ENCODE data around the gene TEX36. TPM values are rescaled to one million over a fixed set of nuclear protein-coding genes. Genes with fewer than 3 reads are reported as not detected.

Gene TEX36
- total RNA-seq, 1 experiment from 2014 or later, result not detected

DNA sequence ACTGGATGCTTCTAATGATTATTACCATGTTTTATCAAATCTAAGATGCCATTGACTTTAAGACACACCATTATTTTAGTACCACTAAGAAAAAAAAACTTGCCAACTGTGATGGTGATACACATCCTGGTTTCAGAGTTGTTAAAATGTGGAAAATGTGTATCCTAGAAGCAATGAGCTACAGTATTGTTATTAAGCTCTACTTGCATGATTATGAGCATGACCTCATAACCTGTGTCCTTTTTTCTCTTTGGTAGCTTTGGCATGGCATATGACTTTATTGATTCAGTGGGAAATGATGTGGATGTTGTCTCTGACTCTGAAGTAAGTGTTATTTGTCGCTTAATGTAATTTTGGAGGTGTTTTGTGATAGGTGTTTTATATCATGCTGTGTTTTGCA, 39.8 kb upstream of the TEX36 start:
- H3K79me2 ChIP-seq (ENCODE audit: insufficient read depth, low read length), result peaks cover 6% of the 10 kb centered on the region; the same call in 1 of the 2 replicates
- no peak overlapping the region for H3K4me3 Mint-ChIP-seq
- H3K9ac ChIP-seq (ENCODE audit: extremely low read depth, insufficient read length, low read length), result no peak overlapping the region
- H2BK120ac ChIP-seq (ENCODE audit: low read depth, low read length, poor library complexity, severe bottlenecking), result no peak overlapping the region
- no peaks in the 10 kb centered on the region for H3K27me3 ChIP-seq (ENCODE audit: insufficient read depth, low read length)
- no peak overlapping the region for H3K14ac ChIP-seq (ENCODE audit: insufficient read depth, low read length)
- no peak overlapping the region for H3K27ac ChIP-seq (ENCODE audit: insufficient read length, low read depth, low read length)
- H3K4me1 Mint-ChIP-seq, result peaks cover 7 to 10% of the 10 kb centered on the region in 2 experiments
- peaks cover 1% of the 10 kb centered on the region for H3K27me3 Mint-ChIP-seq (ENCODE audit: low read depth)
- no peak overlapping the region for H4K8ac ChIP-seq (replicated peaks; ENCODE audit: insufficient read length, low read depth, low read length)
- no peaks in the 10 kb centered on the region for H3K9me3 ChIP-seq (ENCODE audit: control insufficient read depth, low read depth, low read length)
- H3K23ac ChIP-seq (ENCODE audit: insufficient read length, low read depth, low read length), result no peak overlapping the region
- H3K4ac ChIP-seq (ENCODE audit: low read depth, low read length), result no peak overlapping the region
- no peak overlapping the region for H3K56ac ChIP-seq (ENCODE audit: insufficient read length, low read depth, low read length)
- H4K20me1 ChIP-seq (ENCODE audit: control insufficient read depth, insufficient read depth, insufficient read length), result no peaks in the 10 kb centered on the region
- H2AK5ac ChIP-seq (ENCODE audit: insufficient read length, low read length), result no peak overlapping the region
- peaks cover 9% of the 10 kb centered on the region for H3K23me2 ChIP-seq (ENCODE audit: insufficient read length, low read depth, low read length, poor library complexity, severe bottlenecking)
- no peaks in the 10 kb centered on the region for H3K79me1 ChIP-seq (ENCODE audit: insufficient read depth, low read depth, low read length, poor library complexity, severe bottlenecking)
- no CpG with 5 or more reads among the region's 1 CpG for WGBS (ENCODE audit: extremely low coverage, insufficient read length, low lambda C conversion rate)
- no peak overlapping the region for H3K27ac Mint-ChIP-seq
- H3K36me3 Mint-ChIP-seq (ENCODE audit: insufficient read depth in 1 of 3, low read depth in 3 of 3), result peaks cover 28 to 66% (median 63%) of the 10 kb centered on the region in 3 experiments
- no peak overlapping the region for H2BK15ac ChIP-seq (ENCODE audit: low read depth, low read length)
- no peak overlapping the region for H4K5ac ChIP-seq (ENCODE audit: insufficient read length, low read depth, low read length)
- no peaks in the 10 kb centered on the region for H3K4me1 ChIP-seq (ENCODE audit: insufficient read depth, low read length)
- H3K18ac ChIP-seq (ENCODE audit: insufficient read length, low read depth, low read length), result no peak overlapping the region
- no peak overlapping the region for H3T11ph ChIP-seq (ENCODE audit: low read length)
- H3K9me3 Mint-ChIP-seq, result peaks cover 3 to 9% of the 10 kb centered on the region in 2 experiments; a peak in 4 of 5 replicates
- H2BK5ac ChIP-seq (ENCODE audit: insufficient read length, low read length), result no peak overlapping the region
- no peak overlapping the region for H2AFZ ChIP-seq (ENCODE audit: low read length)
- H3K4me2 ChIP-seq (ENCODE audit: insufficient read depth, insufficient read length, low read length), result no peak overlapping the region
- no peak overlapping the region for H4K91ac ChIP-seq (ENCODE audit: insufficient read length, low read depth, low read length)
- TF ChIP-seq, protein P1, sequence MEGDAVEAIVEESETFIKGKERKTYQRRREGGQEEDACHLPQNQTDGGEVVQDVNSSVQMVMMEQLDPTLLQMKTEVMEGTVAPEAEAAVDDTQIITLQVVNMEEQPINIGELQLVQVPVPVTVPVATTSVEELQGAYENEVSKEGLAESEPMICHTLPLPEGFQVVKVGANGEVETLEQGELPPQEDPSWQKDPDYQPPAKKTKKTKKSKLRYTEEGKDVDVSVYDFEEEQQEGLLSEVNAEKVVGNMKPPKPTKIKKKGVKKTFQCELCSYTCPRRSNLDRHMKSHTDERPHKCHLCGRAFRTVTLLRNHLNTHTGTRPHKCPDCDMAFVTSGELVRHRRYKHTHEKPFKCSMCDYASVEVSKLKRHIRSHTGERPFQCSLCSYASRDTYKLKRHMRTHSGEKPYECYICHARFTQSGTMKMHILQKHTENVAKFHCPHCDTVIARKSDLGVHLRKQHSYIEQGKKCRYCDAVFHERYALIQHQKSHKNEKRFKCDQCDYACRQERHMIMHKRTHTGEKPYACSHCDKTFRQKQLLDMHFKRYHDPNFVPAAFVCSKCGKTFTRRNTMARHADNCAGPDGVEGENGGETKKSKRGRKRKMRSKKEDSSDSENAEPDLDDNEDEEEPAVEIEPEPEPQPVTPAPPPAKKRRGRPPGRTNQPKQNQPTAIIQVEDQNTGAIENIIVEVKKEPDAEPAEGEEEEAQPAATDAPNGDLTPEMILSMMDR (conservative IDR thresholded peaks at IDR 0.05), result no peak
- DNase-seq, result no peak
- no peak overlapping the region for H2BK12ac ChIP-seq (ENCODE audit: insufficient read length, low read depth, low read length)
- no peak overlapping the region for H2BK20ac ChIP-seq (ENCODE audit: low read depth, low read length, poor library complexity, severe bottlenecking)
